HG02588 (cell line): Measurements from ENCODE around the gene ERC1.
"Not testable (repeated sequence)": the region's sequence is repeated elsewhere in the genome, so short reads cannot be mapped to it uniquely, and the experiment has no call there.

ENCODE experiments used
- ATAC-seq: cut with Tn5 transposase; IDR thresholded peaks from one replicate; pipeline ENCODE4 v1.9.1; 2021; ENCODE audit warnings: mild to moderate bottlenecking, moderate library complexity; ENCODE audit not compliant: unreplicated experiment

Gene ERC1

DNA sequence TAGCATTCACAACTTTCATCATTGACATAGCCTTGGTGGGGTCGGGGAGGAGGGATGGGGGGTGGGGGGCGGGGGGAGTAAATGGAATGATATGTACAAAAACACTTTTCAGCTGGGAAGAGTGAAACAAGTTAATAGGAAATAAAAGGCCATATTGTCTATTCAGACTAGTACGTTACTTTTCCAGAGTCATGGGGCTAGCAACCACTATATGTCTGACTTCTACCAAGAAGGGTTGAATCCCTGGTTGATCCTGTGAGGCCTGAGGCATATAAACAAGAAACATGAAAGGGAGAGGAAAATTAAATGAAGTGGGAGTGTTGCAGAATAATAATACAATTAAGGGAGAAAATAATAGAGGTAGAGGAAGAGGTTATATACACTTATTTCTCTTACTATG, 225.5 kb downstream of the ERC1 start:
- ATAC-seq, result no peak

DNA sequence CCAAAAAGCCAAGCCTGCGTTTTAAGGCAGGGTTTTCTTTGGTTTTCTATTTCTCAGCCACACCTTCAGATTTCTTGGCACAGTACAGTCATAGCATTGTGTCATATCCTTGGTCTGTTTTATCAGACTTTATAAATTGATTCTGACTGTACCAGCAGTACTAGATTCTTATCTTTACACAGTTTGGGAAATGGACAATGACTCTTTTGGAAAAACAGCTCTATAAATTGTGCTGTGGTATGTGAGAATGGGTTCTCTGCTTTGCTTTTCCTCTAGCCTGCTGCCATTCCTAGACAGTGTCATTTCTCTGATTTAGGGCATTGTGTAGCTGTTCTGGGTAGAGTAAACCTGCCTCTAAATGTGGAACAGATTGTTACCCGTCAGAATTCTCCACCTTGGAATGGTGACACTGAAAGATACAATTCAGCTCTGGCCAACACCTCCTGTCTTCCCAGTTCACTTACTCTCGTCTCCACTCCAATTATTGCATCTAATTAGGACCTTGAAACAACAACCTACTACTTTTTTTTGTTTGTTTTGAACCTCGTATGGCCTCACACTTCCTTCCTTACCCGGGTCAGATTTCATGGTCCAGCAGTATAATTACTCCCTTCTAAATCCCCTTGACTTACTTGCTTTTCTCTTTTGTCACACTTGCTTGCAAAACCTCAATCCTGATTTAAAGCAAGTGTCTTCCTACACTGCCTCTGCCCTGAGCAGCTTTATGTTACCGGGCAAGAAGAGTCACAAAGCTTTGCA, 226.3 kb downstream of the ERC1 start:
- ATAC-seq, result no peak

DNA sequence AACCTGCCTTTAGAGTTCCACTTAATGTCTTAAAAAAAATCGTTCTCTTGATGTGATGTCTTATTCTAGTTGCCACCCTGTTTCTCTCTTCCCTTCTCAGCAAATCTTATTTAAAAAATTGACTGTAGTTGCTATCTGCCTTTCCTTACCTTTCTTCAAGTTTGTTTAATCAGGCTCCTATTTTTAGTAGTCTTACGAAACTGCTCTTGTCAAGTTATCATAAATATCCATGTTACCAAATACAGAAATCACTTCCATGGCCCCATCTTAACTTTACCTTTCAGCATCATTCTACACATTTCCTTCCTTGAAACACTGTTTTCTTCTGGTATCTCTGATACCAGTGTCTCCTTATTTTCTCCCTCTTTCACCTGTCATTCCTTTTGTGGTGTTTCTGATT, 227.3 kb downstream of the ERC1 start:
- ATAC-seq, result no peak

DNA sequence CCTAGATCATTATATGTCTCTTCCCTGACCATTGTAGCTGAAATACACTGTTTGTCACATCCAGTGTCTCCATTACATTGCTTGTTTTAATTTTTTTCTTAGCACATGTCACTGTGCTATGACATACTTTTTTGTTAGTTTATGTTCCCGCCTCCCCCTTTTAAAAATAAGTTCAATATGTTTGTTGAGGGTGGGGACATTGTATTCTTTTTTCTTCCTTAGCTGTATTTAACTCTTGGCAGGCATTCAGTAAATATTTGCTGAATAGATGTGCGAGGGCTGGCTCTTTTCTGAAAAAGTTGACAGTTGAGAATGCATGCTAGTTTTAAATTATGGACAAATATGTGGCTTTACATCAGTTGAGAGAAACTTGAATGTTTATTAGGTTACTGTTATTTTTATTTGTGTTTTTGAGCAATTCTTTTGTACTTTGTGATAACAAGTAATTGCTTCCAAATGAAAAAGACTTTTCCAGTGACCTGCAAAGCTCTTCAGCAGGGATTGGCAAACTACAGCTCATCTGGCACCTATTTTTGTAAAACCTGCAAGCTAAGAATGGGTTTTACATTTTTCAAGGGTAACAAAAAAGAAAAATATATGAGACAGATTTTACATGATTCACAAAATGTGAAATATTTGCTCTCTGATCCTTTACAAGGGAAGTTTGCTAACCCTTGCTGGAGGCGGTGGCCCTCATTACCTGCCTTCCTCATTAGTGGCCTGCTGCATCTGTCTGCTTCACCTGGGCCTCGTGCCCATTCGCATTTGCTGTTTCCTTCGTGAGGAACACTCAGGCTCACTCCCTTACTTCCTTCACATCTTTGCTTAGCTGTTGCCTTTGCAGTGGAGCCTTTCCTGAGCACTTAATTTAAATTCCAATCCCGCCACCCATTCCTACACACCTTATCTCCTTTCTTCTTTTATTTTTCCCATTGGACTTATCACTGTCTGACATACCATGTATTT, 229.4 kb downstream of the ERC1 start:
- ATAC-seq, result no peak

DNA sequence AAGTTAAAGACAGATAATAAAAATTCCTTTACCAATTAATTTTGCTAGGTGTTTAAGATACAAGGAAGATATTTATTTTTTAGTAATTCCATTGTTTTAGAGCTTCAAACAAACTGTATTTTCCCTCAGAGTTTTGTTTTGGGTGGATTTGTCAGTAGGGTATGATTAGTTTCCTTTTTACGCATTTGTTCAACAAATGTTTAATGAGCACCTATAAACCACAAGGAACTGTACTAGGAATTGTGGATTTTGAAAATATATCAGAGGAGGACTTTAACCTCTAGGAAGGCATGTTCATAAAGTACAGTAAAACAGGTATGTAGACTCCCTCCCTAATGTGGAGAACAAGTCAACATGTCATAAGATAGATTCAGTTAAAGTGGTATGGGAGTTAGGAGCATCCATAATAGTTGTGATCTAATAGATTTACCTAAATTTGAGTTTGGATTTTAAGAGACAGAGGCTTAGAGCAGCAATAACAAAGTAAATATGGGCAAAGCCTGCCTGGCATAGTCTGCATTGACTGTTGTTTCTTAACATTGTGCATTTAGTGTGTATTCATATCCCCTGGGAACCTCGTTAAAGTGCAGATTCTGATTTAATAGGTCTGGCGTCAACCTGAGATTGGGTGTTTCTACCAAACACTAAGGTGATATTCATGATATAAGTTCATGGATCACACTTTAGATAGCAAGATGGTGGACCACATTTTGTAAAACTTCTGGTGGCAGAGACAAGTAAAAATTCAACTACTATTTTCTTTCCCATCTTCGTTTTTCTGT, 232.0 kb downstream of the ERC1 start:
- ATAC-seq, result no peak

DNA sequence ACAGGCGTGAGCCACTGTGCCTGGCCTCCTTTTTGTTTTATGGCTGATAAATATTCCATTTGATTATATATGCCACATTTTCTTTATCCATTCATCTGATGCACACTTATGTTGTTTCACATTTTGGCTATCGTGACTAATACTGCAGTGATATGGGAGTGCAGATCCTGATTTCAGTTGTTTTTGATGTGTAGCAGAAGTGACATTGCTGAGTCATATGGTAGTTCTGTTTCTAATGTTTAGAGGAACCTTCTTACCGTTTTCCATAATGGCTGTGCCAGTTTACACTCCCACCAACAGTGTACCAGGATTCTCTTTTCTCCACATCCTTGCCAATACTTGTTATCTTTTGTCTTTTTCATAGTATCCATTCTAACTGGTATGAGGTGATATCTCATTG, 235.9 kb downstream of the ERC1 start:
- no peak for ATAC-seq

DNA sequence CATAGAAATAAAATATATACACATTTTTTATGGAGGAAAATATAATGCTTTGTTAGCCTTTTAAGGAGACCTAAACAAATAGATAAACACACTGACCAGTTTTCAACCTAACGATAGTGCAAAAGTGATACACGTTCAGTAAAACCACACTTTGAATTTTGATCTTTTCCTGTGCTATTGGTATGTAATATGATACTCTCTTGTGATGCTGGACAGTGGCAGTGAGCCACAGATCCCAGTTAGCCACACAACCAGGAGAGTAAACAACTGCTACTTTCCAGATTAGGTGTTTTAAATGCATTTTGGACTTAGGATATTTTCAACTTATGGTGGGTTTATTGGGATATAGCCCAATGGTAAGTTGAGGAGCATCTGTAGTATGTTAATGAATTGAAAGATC, 243.1 kb downstream of the ERC1 start:
- ATAC-seq, result no peak

DNA sequence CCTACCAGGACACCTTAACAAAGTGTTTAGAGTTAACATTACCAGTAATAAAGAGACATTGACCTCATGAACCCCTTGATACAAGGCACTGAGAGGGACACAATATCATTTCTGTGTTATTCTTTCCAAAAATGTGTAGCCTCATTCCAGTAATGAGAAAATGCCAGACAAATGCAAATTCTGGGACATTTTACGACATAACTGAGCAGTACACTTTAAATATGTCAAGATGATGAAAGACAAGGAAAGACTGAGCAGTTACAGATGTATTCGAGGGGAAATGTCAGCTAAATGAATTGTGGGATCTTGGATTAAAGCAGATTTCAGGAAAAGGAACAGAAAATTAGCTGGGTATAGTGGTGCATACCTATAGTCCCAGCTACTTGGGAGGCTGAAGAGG, 255.6 kb downstream of the ERC1 start:
- ATAC-seq, result no peak

DNA sequence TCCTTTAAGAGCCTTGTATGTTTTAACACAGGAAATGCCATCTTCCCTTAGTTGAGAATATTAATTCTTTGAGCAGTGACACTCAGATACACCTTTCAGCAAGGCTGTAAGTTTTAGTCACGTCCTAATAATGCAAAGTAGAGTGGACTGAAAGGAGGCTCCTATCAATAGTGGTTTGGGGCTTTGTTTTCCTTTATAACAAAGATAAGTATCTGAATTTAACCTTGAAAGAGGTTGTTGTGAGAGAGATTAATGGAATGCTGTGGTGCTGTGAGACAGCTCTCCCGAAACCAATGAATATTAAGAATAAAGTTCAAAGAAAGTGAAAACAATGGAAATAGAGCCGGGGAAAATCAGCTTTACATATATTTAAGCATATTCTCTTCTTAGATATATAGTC, 259.6 kb downstream of the ERC1 start:
- no peak for ATAC-seq

DNA sequence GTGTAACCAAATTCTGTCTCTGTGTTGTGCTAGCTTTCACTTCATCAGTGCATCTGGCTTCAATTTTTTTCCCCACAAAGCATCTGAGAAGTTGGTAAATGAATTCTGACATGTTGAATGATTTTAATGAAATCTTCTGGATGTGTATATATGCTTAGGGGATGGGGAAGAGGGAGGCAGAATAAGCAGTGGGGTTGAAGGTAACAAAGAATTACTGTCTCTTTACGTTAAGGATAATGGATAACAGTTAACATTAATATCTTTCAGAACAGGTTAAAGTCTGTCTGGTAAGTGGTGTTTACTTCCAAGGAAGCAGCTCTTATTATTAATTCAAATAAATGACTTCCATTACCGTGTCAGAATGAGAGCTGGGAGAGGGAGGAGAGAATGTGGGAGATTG, 261.7 kb downstream of the ERC1 start:
- no peak for ATAC-seq

DNA sequence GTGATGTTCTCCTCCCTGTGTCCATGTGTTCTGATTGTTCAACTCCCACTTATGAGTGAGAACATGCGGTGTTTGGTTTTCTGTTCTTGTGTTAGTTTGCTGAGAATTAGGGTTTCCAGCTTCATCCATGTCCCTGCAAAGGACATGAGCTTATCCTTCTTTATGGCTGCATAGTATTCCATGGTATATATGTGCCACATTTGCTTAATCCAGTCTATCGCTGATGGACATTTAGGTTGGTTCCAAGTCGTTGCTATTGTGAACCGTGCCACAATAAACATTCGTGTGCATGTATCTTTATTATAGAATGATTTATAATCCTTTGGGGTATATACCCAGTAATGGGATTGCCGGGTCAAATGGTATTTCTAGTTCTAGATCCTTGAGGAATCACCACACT, 264.1 kb downstream of the ERC1 start:
- ATAC-seq, result not testable (repeated sequence)

DNA sequence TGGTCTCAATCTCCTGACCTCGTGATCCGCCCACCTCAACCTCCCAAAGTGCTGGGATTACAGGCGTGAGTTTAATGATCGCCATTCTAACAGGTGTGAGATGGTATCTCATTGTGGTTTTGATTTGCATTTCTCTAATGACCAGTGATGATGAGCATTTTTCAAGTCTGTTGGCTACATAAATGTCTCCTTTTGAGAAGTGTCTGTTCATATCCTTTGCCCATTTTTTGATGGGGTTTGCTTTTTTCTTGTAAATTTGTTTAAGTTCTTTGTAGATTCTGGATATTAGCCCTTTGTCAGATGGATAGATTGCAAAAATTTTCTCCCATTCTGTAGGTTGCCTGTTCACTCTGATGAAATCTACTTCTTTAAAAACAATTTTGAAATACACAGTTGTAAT, 264.8 kb downstream of the ERC1 start:
- ATAC-seq, result not testable (repeated sequence)

DNA sequence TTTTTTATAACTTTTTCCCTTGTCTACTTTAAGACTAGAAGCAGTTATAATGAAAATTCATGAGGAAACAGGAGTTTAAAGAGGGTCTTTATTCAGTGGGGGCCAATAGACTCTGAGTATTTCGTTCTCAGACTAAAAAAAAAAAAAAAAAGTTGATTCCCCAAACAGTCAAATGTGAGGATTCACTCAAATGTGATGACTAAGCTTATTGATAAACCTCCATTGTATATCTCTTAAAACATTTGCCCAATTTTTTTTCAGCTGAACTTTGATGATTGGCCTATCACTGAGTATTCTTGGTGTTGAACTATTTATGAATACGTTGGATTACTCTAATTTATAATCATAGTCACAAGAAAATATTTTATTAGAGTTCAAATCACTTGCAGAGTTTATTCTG, 265.3 kb downstream of the ERC1 start:
- ATAC-seq, result no peak

DNA sequence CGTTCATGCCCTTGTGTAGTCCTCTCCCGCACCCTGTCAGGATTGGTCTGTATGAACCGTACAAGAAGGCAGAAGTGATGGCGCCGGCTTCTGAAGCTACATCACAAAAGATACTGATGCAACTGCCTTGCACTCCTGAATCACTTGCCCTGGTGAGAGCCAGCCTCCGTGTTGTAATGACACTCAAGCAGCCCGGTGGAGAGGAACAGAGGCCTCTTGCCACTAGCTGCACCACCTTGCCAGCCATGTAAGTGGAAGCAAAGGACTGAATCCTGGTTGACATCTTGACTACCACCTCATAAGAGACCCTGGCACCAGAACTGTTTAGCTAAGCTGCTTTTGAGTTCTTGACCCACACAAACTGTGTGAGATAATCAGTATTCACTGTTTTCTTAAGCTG, 266.0 kb downstream of the ERC1 start:
- ATAC-seq, result no peak

DNA sequence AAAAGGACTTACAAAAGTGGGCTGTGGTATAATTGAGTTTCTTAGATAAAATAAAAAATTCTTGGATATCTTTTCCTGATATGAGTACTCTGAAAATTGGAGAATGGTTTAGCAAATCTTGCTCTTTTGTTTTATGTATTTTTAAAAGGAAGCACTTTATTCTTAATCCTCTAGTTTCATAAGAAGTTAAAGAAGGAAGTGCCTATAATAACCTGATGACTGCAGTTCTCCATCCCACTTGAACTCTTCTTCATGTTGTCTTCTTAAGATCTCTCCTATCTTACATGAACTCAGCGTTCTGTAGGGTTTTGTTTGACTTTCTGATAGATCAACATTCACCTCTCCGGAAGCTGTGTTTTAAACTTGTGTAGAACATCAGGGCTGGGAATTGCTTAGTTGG, 271.0 kb downstream of the ERC1 start:
- ATAC-seq, result no peak

DNA sequence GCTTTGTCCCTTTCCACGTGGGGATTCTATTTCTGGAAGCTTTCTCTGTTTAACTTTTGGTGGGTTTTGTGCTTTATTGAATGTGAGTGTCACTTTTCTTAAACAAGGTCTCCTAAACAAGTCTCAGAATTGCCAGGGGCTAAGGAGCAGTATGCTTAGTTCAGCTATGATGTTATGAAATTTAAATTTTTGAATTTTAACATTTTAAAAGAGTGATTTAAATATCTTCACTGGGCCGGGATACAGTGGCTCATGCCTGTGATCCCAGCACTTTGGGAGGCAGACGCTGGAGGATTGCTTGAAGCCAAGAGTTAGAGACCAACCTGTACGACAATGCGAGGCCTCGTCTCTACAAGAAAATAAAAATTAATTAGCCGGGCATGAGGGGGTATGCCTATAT, 276.2 kb downstream of the ERC1 start:
- ATAC-seq, result no peak

DNA sequence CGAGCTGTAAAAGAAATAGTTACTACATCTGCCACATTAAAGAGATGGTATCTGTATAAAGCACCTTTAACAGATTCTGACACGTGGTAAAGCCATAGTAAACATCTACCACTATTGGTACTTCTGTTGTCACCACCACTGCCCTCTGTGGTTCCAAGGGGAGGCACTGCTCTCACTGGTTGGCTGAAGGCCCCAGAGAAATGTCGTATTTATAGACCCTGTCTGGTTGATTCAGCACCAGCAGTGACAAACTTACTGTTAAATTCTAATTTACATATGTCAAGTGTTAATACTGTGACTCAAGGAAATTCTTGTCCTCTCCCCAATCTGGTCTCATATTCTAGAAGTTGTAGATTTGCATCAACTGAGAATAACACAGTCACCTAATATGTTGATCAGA, 281.1 kb downstream of the ERC1 start:
- ATAC-seq, result no peak

DNA sequence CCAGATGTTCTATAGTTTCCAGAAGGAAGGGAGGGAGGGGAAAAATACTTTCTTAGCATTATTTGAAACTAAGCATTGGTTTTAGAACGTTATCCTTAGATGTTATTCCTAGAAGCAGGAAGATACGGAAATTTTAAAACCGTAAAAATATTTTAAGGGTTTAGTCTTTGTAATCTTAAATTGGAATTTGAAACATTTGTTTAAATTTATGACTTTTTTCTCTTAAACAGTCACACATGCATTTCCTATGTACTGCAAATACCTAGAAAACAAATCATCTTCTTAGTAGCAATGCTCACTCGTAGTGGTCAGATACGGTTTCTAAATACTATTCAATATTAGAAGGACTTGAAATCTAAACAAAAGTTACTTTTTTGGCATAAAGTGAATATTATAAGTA, 282.0 kb downstream of the ERC1 start:
- no peak for ATAC-seq

DNA sequence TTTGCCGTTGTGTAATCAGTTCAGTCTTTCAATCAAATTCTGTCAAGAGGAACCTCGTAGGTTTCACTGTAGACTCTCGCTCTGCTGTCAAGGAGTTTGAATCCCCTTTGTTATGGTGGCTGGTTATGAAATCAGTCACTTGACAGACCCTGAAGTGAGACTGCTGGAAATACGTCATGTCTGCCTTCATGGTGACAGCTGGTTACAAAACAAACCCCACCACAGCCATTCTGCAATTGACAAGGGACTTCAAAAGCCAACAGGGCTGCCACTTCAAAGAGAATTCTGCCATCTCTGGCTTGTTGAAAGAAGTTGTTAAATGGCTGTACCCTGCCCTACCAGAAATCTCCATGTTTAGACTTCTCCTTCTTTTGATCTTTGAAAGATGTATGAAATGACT, 286.9 kb downstream of the ERC1 start:
- ATAC-seq, result no peak

DNA sequence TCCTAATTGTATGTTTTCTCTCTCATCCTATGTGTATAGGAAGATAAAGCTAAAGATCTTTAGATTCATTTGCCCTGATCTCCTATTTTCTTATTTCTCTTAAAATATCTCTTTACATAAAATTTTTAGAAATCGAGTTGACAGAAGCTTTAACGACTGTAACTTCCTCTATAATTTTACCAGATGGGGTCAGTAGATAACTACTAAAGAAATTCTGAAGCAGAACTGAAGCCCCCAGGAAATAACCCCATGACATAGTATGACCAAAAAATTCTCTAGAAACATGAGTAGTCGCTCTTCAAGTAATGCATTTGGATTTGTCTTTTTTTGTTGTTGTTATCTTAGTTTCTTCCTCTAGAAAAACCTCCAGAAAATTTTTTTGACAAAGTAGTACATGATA, 288.0 kb downstream of the ERC1 start:
- ATAC-seq, result no peak

DNA sequence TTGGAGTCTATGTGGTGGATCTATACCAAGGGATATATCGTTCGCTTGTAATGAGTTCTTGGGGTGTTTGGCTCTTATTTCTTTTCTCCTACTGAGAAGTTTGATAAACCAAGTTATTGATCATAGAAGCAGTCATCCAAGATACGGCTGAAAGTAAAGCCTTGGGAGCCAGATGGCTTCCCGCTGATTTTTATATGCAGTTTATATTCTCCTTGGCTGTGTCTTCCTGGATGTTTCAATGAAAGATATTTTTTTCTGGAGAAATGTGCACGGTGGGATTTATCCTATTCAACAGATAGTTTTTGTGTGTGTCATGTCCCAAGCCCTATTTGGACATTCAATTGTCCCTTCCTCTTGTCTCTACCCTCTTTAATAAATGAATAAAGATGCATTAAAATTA, 289.0 kb downstream of the ERC1 start:
- no peak for ATAC-seq
